ENCODE results near the gene MACROH2A1.

MACROH2A1 gene

GRCh38 chr5:135319458-135319857, 79.6 kb downstream of the MACROH2A1 start:
- in situ Hi-C loops (cut with MboI; ENCODE audit: low sequenced_read_pairs) = no loop called here

- in situ Hi-C loops (cut with MboI; ENCODE audit: low sequenced_read_pairs) = no loop called here
Measured at GRCh38 chr5:135318924-135319323, 80.1 kb downstream of the MACROH2A1 start.

GRCh38 chr5:135318037-135318436, 81.0 kb downstream of the MACROH2A1 start:
- in situ Hi-C loops (cut with MboI; ENCODE audit: low sequenced_read_pairs) = no loop called here

DNA sequence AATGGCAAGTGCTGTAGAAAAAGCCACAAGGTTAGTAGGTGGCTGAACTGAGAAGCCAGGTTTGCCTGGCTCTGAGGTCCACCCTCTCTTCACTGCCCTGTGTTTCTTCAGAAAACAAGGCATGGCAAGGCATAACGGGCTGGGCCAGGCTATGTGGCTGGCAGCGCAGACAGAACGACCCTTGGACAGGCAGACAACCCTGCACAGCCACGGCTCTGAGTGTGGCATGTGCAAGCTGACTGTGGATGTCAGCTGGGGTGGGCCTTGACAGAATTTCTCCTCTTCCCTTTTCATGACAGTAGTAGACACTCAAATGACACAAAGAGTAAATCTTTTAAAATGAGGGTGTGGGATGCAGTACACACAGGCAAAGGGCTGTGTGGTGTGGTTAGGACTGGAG, 81.7 kb downstream of the MACROH2A1 start:
- in situ Hi-C loops (cut with MboI; ENCODE audit: low sequenced_read_pairs) = no loop called here

GRCh38 chr5:135315386-135315785, 83.6 kb downstream of the MACROH2A1 start:
- in situ Hi-C loops (cut with MboI; ENCODE audit: low sequenced_read_pairs) = no loop called here

DNA sequence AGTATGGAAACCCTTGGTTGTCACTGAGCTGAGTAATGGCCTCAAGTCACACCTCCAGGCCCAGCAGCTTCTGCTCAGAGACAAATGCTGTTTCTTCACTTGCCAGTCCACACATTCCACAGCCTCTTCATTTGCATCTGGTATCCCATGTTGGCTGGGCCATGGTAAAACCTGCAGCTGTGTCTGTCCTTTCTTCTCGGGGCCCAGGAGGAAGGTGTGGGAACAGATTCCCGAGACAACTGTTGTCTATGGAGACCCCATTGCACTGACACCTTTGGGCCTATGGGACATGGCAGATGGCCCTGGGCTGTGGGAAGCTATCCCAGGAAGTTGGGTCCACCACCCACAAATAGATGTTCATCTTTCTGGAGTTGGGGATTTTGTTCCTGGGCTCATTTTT, 85.1 kb downstream of the MACROH2A1 start:
- in situ Hi-C loops (cut with MboI; ENCODE audit: low sequenced_read_pairs) = no loop called here

DNA sequence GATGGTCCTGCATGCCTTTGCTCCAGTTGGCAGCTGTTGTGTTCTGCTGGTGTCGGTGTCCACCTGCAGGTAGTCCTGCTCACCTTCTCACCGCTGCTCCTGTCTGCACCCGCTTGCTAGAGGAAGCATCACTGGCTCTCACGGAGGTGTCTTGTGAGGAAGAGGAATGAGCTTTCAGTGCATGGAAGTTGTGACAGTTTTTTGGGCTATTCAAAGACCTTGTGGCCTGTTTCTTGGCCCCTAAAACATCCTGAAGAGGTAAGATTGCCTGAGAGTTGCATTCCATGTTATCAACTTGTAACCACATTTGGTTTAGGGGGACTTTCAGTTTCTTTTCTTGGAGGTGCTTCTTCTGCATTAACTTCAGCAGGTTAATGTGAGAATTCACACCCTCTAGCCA, 85.6 kb downstream of the MACROH2A1 start:
- in situ Hi-C loops (cut with MboI; ENCODE audit: low sequenced_read_pairs) = no loop called here

- in situ Hi-C loops (cut with MboI; ENCODE audit: low sequenced_read_pairs) = no loop called here
Measured at GRCh38 chr5:135312255-135312935, 86.6 kb downstream of the MACROH2A1 start.

DNA sequence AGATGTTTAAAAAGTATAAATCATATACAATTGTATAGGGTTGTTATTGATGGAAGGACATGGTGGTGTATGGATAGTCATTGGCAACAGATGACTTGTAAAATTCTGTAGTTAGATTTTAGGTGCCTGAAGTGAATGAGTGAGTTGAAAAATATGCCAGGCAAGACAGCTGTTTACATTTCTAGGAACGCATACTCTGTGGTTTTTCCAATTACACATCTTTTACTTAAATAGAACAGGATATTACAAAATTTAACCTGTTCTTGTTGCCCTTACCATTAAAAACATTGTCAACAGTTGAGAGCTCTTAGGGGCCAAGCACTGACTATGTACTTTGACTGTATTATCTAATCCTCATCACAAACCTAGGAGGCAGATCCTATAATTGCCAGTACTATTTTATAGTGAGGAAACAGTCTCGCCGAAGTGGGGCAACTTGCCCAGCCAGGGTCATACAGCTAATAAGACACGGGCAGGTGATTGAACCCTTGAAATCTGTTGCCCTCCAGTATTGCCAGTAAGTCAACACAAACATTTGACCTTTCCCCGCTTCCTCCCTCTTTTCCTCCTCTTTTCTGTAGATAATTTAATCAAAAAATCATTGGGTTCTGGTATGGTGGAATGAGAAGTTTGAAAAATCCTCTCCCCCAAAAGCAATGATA, 88.6 kb downstream of the MACROH2A1 start:
- in situ Hi-C loops (cut with MboI; ENCODE audit: low sequenced_read_pairs) = no loop called here

DNA sequence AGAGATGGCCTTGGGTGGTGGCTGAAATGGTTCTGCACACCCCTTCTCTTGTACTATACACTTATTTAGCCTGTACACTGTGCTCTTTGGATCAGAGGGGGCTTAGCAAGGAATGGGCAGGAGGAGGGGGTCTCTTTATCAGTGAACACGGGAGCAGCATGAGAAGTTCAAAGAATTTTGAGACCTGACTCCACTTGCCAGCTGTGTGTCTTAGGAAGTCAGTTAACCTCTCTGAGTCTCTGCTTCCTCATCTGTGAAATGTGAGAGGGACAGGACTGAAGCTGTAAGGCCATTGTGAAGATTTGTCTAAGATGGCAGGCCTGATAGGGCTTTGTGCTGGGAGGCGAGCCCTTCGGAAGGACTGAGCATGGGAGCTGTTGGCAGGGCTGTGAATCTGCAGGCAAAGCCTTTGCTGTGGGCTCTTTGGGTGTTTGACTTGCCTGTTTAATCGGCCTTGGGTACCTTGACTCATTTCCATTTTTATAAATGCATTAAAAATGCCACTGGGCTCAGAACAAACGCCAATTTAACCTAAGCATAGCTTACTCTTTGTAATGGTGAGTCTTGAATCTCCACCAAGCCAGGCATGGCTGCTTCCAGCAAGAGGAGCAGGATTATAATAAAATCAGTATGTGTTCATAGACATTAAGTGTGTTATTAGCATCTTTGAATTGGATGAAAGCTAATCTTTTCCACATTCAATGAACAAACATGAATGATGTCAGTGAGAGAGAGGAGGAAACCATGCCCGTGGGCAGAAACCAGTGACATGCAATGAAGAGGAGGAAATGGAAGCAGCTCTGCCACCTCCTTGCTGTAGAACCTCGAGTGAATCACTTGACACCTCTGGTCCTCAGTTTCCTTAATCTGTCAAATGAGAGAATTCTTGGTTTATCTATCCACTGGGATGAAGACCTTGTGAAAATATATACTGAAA, 89.4 kb downstream of the MACROH2A1 start:
- in situ Hi-C loops (cut with MboI; ENCODE audit: low sequenced_read_pairs) = no loop called here

- in situ Hi-C loops (cut with MboI; ENCODE audit: low sequenced_read_pairs) = no loop called here
Measured at GRCh38 chr5:135308752-135309151, 90.3 kb downstream of the MACROH2A1 start.

DNA sequence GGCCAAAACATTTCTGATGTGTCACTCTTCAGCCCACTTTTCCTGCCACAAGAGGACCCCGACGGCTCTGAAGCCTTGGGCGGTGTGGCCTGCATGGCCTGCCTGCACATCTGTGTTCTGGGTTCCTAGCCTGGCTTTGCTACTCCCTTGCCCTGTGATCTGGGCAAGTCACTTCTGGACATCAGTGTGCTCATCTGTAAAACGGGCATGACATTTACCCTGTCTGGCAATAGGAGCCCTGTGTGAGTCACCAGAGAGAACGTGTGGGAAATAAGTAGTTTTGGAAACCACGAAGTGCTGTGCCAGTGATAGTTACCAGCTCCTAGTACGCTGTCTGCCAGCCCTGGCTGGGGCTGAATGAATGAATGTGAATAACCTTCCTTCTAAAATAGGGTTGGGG, 90.8 kb downstream of the MACROH2A1 start:
- in situ Hi-C loops (cut with MboI; ENCODE audit: low sequenced_read_pairs) = no loop called here

DNA sequence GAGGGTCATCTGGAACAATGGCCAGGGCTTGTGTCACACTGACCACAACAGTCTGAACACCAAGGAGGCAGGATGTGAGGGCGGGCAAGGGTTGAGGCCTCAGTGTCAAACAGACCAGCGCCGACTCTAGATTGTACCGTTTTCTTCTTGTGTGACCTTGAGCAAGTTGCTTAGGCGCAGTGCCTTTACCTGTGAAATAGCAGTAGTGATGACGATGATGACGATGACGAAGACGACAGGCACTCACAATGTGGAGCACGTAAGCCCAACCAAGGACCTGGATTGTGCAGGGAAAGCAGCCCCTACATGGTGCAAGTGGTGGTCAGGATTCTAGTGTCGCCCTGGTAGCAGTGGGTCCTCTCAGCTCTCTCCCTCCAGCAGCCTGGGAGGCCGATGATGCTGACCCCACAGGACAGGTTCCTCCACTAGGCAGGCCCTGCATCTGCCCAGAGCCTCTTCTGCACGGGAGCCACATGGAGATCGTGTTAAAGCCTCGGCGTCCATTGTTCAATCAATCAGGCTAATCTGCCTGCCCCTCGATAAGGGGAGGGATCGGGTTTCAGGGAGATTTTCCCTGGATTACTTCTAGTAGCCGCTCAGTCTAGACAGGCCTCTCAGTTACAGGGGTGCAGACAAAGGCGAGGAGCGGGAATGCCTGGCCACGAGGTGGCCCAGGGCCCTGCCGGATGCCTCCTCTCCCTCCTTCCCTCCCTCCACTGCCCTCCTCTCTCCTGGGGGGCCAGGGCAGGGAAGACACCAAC, 91.7 kb downstream of the MACROH2A1 start:
- in situ Hi-C loops (cut with MboI; ENCODE audit: low sequenced_read_pairs) = no loop called here

DNA sequence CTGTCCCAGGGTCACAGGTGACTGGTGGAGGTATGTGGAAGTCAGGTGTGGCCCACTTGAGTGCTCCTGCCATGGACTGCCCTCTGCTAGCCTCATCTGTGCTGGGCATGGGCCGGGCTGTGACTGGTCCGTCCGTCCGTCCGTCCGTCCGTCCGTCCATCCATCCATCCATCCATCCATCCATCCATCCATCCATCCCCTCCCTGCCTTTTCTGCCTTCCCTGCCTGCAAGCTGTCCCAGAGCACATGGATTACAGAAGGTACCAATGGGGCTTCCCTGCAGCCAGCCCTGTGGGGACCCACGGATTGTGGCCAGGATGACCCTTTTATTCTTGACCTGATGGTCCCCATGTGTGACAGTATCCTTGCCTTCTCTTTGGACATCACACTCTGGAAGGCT, 92.5 kb downstream of the MACROH2A1 start:
- in situ Hi-C loops (cut with MboI; ENCODE audit: low sequenced_read_pairs) = no loop called here

- in situ Hi-C loops (cut with MboI; ENCODE audit: low sequenced_read_pairs) = no loop called here
Measured at GRCh38 chr5:135304352-135305221, 94.4 kb downstream of the MACROH2A1 start.

DNA sequence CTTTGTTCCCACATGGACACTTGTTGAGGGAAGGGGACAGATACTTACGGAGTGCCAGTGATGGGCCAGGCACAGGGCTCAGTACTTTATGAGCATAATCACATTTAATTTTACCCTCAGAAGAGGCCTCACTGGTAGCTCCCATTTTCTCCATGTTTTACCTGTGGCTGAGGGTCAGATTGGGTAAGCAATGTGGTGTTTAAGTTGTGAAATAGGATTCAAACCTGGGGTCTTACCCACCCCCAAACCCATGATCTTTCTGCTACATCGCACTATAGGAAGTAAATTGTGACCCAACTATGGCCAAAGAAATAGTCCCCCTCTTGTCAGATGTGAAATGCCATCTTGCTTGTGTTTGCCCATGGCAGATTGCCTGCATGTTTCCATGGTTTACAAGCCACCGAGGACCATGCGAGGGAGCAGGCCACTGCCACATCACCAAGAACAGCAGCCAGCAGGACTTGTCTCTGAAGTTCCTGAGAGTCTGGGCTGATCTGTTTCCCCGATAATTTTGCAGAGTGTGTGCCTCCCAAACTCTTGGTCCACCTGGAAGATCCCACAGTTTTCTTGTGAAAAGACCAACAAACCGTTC, 95.4 kb downstream of the MACROH2A1 start:
- in situ Hi-C loops (cut with MboI; ENCODE audit: low sequenced_read_pairs) = no loop called here

- in situ Hi-C loops (cut with MboI; ENCODE audit: low sequenced_read_pairs) = no loop called here
Measured at GRCh38 chr5:135296900-135297816, 101.9 kb downstream of the MACROH2A1 start.

DNA sequence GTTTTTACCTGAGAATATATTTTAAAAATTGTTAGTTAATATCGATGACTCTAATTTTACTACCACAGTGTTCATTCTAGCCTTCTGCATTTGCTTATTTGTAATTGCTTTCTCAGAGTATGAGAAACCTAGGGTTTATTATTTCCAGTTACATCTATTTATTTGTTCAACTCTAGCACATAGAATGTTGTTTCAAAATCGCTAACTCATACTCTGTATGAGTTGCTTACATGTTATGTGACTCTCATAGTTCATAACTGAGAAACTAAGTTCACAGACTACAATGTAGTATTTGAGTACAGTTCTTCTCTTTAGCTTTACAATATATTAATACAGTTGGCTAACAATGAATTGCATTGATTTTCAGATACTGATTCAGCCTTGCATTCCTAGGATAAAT, 103.2 kb downstream of the MACROH2A1 start:
- in situ Hi-C loops (cut with MboI; ENCODE audit: low sequenced_read_pairs) = no loop called here

GRCh38 chr5:135294793-135295192, 104.2 kb downstream of the MACROH2A1 start:
- in situ Hi-C loops (cut with MboI; ENCODE audit: low sequenced_read_pairs) = no loop called here
